ENCODE results near the gene BCL2L14.

The BCL2L14 gene

GRCh38 chr12:12051668-12052067 is 19.1 kb upstream of the BCL2L14 start:
- in situ Hi-C loops (cut with HindIII; ENCODE audit: low sequenced_read_pairs): loop anchor here (5.0 kb wide), 3 partner anchors 36 to 104 kb away; no protein-coding TSS in a partner anchor

- in situ Hi-C loops (cut with HindIII; ENCODE audit: low sequenced_read_pairs): loop anchor here (5.0 kb wide), 3 partner anchors 32 to 108 kb away; no protein-coding TSS in a partner anchor
These were observed 15.7 kb upstream of the BCL2L14 start for GRCh38 chr12:12054993-12055392.

- in situ Hi-C loops (cut with HindIII; ENCODE audit: low sequenced_read_pairs): no loop called here
These were observed 13.8 kb upstream of the BCL2L14 start for GRCh38 chr12:12056951-12057350.

- in situ Hi-C loops (cut with HindIII; ENCODE audit: low sequenced_read_pairs): no loop called here
These were observed 6.1 kb upstream of the BCL2L14 start for GRCh38 chr12:12064596-12064995.

GRCh38 chr12:12068751-12069150 is 2.0 kb upstream of the BCL2L14 start:
- in situ Hi-C loops (cut with HindIII; ENCODE audit: low sequenced_read_pairs): no loop called here

DNA sequence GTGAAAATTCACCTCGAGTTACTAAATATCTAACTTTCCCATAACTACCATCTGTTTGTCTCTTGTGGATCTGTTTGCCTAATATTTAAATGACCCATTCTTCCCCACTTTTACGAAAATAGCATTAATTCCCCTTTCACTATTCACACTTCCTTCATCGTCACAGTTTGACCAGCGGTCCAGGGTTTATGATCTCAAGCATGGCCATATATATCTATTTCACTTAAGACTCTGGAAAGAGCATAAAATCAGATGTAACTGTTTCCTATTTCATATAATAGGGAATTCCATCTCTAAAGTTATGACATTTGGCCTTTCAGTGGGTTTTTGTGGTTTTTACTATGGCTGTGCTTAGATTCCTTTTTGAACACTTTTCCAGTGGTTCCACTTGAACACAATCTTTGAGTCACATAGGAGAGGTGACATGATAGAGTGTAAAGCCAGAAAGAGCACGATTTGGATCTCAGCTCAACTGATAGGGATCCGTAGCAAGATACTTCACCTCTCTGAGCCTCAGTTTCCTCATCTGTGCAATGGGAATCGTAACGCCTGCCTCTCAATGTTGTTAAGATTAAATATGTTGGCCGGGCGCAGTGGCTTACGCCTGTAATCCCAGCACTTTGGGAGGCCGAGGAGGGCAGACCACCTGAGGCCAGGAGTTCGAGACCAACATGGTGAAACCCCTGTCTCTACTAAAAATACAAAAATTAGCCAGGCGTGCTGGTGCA is 754 bp upstream of the BCL2L14 start:
- in situ Hi-C loops (cut with HindIII; ENCODE audit: low sequenced_read_pairs): loop anchor here (10.0 kb wide), 1 partner anchor 595 kb away; no protein-coding TSS in a partner anchor

- in situ Hi-C loops (cut with HindIII; ENCODE audit: low sequenced_read_pairs): loop anchor here (10.0 kb wide), 1 partner anchor 593 kb away; no protein-coding TSS in a partner anchor
These were observed 1.5 kb downstream of the BCL2L14 start for GRCh38 chr12:12072064-12072760.

- in situ Hi-C loops (cut with HindIII; ENCODE audit: low sequenced_read_pairs): loop anchor here (10.0 to 25.0 kb wide), 2 partner anchors 258 to 586 kb away; no protein-coding TSS in a partner anchor
These were observed 8.6 kb downstream of the BCL2L14 start for GRCh38 chr12:12079291-12079690.

GRCh38 chr12:12081836-12082497 is 11.2 kb downstream of the BCL2L14 start:
- in situ Hi-C loops (cut with HindIII; ENCODE audit: low sequenced_read_pairs): loop anchor here (25.0 kb wide), 1 partner anchor 255 kb away; no protein-coding TSS in a partner anchor

DNA sequence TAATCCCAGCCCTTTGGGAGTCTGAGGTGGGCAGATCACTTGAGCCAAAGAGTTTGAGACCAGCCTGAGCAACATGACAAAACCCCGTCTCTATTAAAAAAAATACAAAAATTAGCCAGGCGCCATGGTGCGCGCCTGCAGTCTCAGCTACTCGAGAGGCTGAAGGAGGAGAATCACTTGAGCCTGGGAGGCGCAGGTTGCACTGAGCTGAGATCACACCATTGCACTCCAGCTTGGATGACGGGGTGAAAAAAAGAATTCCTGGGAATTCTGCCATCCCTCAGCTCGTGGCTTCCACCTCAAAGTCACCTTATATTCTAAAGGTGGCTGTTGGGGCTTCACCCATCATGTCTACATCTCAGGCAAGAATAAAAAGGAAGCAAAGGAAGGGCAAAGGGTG is 12.9 kb downstream of the BCL2L14 start:
- in situ Hi-C loops (cut with HindIII; ENCODE audit: low sequenced_read_pairs): loop anchor here (25.0 kb wide), 1 partner anchor 254 kb away; no protein-coding TSS in a partner anchor

- in situ Hi-C loops (cut with HindIII; ENCODE audit: low sequenced_read_pairs): loop anchor here (5.0 to 25.0 kb wide), 3 partner anchors 34 to 251 kb away; no protein-coding TSS in a partner anchor
These were observed 15.6 kb downstream of the BCL2L14 start for GRCh38 chr12:12086362-12086761.

GRCh38 chr12:12086973-12087692 is 16.4 kb downstream of the BCL2L14 start:
- in situ Hi-C loops (cut with HindIII; ENCODE audit: low sequenced_read_pairs): loop anchor here (5.0 to 25.0 kb wide), 3 partner anchors 35 to 250 kb away; no protein-coding TSS in a partner anchor

DNA sequence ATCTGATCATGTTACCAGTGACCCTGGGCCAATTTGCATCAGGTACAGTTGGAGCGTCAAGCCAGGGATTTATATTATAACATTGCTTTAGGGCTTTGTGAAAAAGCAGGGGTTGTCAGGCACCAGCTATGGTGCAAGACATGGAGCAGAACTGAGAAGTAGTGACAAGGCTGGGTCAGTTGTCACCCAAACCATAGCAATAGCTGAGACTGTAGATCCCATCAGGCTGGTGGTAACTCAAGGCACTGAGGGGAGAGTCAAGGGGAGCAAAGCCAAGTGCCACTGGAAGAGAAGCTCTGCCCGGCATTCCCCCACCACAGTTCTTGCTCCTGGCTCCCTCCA is 16.9 kb downstream of the BCL2L14 start:
- in situ Hi-C loops (cut with HindIII; ENCODE audit: low sequenced_read_pairs): loop anchor here (5.0 to 25.0 kb wide), 3 partner anchors 35 to 250 kb away; no protein-coding TSS in a partner anchor

- in situ Hi-C loops (cut with HindIII; ENCODE audit: low sequenced_read_pairs): loop anchor here (5.0 to 25.0 kb wide), 3 partner anchors 36 to 249 kb away; no protein-coding TSS in a partner anchor
These were observed 17.4 kb downstream of the BCL2L14 start for GRCh38 chr12:12088147-12088546.

GRCh38 chr12:12088761-12089160 is 18.0 kb downstream of the BCL2L14 start:
- in situ Hi-C loops (cut with HindIII; ENCODE audit: low sequenced_read_pairs): loop anchor here (5.0 to 25.0 kb wide), 3 partner anchors 36 to 249 kb away; no protein-coding TSS in a partner anchor

DNA sequence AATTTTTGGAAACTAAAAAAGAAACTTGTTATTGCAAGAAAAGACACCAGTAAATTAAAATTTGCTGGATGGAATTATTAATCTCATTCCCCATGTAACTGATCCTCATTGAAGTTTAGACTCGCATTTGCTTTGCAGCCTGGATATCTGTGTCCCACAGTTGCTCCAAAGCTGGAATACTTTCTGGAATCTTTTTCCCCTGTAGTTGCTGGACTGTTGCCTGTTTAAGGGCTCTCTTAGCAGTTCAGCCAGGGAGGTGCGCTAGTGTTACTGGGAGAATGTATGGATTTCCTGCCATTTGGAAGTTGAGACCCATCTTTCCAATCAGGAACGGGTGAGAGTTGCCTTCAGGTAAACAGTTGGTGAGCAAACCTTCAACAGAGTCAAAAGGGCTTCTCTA is 20.3 kb downstream of the BCL2L14 start:
- in situ Hi-C loops (cut with HindIII; ENCODE audit: low sequenced_read_pairs): loop anchor here (25.0 kb wide), 1 partner anchor 246 kb away; no protein-coding TSS in a partner anchor

- in situ Hi-C loops (cut with HindIII; ENCODE audit: low sequenced_read_pairs): loop anchor here (25.0 kb wide), 1 partner anchor 245 kb away; no protein-coding TSS in a partner anchor
These were observed 21.4 kb downstream of the BCL2L14 start for GRCh38 chr12:12091977-12092663.

DNA sequence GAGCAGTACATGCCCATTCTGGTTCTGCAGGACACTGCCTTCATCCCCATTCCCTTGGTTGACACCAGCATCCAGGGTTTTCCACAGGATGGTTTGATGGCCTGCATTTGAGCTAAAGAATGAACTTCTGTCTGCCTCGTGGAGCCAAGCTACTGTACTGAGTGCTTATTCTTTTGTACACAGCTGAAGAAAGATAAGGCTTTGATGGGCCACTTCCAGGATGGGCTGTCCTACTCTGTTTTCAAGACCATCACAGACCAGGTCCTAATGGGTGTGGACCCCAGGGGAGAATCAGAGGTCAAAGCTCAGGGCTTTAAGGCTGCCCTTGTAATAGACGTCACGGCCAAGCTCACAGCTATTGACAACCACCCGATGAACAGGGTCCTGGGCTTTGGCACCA is 23.7 kb downstream of the BCL2L14 start:
- in situ Hi-C loops (cut with HindIII; ENCODE audit: low sequenced_read_pairs): loop anchor here (25.0 kb wide), 1 partner anchor 243 kb away; no protein-coding TSS in a partner anchor

DNA sequence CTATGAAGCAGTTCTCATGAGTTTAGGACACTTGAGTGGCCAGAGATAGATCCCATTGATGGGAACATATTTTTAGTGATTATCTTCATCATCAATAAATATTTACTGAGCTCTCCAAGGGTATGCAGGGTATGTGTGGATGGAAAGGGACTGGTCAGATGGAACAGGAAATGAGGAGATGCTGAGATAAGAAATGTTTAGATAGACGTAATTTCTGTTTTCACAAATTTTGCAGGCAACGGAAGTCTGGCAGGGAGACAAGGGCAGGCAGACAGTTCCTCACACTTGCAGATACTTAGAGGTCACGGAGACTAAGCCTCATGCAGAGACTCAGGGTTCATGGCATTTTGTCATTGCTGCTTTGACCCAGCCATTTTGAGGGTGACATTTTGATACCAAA is 24.3 kb downstream of the BCL2L14 start:
- in situ Hi-C loops (cut with HindIII; ENCODE audit: low sequenced_read_pairs): loop anchor here (25.0 kb wide), 1 partner anchor 242 kb away; no protein-coding TSS in a partner anchor

Data from endothelial cell of hepatic sinusoid (primary cell).